ENCODE results near the gene BAG2. TPM values are rescaled to one million over a fixed set of nuclear protein-coding genes. Genes with fewer than 3 reads are reported as not detected.

The BAG2 gene
- total RNA-seq, 1 experiment from 2014 or later = 10.4 TPM

GRCh38 chr6:57141451-57142177, 30.5 kb upstream of the BAG2 start:
- peak; percentile 14 for DNase-seq
- intact Hi-C loops (cut with micrococcal nuclease) = loop anchor here (1.0 kb wide), 1 partner anchor 31 kb away; the partner anchor contains the start of gene BAG2
- no peak for TF ChIP-seq EZH2phosphoT487 (IDR thresholded peaks at IDR 0.05; ENCODE audit: borderline replicate concordance, low read length)
- TF ChIP-seq EZH2 (IDR thresholded peaks at IDR 0.05; ENCODE audit: low read length, unreplicated experiment) = no peak
- TF ChIP-seq CTCF (conservative IDR thresholded peaks at IDR 0.05; ENCODE audit: low read depth, low read length) = no peak
- no peaks in the 10 kb centered on the region for H4K20me1 ChIP-seq (ENCODE audit: low read length)
- ATAC-seq = peak; percentile 67
- ChIA-PET CTCF (interaction anchor here (0.6 kb wide), 1 partner anchor 571 kb away, joined by 3 read pairs; no protein-coding TSS in a partner anchor), POLR2A (ENCODE audit: unreplicated experiment) (no interaction called here)
- H2AFZ ChIP-seq (ENCODE audit: low read length) = no peak overlapping the region
- H3K36me3 ChIP-seq (ENCODE audit: low read depth, low read length) = peaks cover 19% of the 10 kb centered on the region
- 0 out of 2 replicates have a peak overlapping the region, but pooled peaks have one; percentile 8 for H3K27ac ChIP-seq (ENCODE audit: low read length)
- no peak overlapping the region for H3K9ac ChIP-seq (ENCODE audit: low read length)
- H3K27me3 ChIP-seq (ENCODE audit: low read length) = no peaks in the 10 kb centered on the region
- H3K79me2 ChIP-seq (ENCODE audit: low read length) = no peaks in the 10 kb centered on the region
- H3K4me3 ChIP-seq (ENCODE audit: low read length) = no peak overlapping the region
- no peaks in the 10 kb centered on the region for H3K9me2 ChIP-seq (replicated peaks; ENCODE audit: low read length)
- no peaks in the 10 kb centered on the region for H3K9me3 ChIP-seq (ENCODE audit: low read length)
- H3F3A ChIP-seq (ENCODE audit: low read length, unreplicated experiment) = no peaks in the 10 kb centered on the region
- peaks cover 4% of the 10 kb centered on the region; the same call in 1 of the 2 replicates for H3K4me1 ChIP-seq (ENCODE audit: insufficient read depth, low read length)
- H3K4me2 ChIP-seq (ENCODE audit: low read length) = 0 out of 2 replicates have a peak overlapping the region, but pooled peaks have one; percentile 5
- no TSS peak for BruUV-seq (replicated peaks)

GRCh38 chr6:57142178-57142525, 30.0 kb upstream of the BAG2 start:
- POLR2A ChIA-PET (ENCODE audit: unreplicated experiment) = no interaction called here
- DNase-seq (no peak), ATAC-seq (no peak)
- Histone ChIP-seq H3K9ac (ENCODE audit: low read length) (no peak overlapping the region), H3K4me1 (ENCODE audit: insufficient read depth, low read length) (peaks cover 4% of the 10 kb centered on the region; the same call in 1 of the 2 replicates), H4K20me1 (ENCODE audit: low read length) (no peaks in the 10 kb centered on the region), H3K27me3 (ENCODE audit: low read length) (no peaks in the 10 kb centered on the region), H2AFZ (ENCODE audit: low read length) (no peak overlapping the region), H3F3A (ENCODE audit: low read length, unreplicated experiment) (no peaks in the 10 kb centered on the region), H3K9me2 (replicated peaks; ENCODE audit: low read length) (no peaks in the 10 kb centered on the region), H3K27ac (ENCODE audit: low read length) (no peak overlapping the region), H3K79me2 (ENCODE audit: low read length) (no peaks in the 10 kb centered on the region), H3K36me3 (ENCODE audit: low read depth, low read length) (peaks cover 17% of the 10 kb centered on the region), H3K4me3 (ENCODE audit: low read length) (no peak overlapping the region), H3K9me3 (ENCODE audit: low read length) (no peaks in the 10 kb centered on the region), H3K4me2 (ENCODE audit: low read length) (no peak overlapping the region)
- no peak for TF ChIP-seq EZH2phosphoT487 (IDR thresholded peaks at IDR 0.05; ENCODE audit: borderline replicate concordance, low read length)
- no peak for TF ChIP-seq CTCF (conservative IDR thresholded peaks at IDR 0.05; ENCODE audit: low read depth, low read length)
- no peak for TF ChIP-seq EZH2 (IDR thresholded peaks at IDR 0.05; ENCODE audit: low read length, unreplicated experiment)
- no TSS peak for BruUV-seq (replicated peaks)
- CTCF ChIA-PET = interaction anchor here (0.6 kb wide), 1 partner anchor 572 kb away, joined by 3 read pairs; no protein-coding TSS in a partner anchor
- intact Hi-C loops (cut with micrococcal nuclease) = no loop called here

GRCh38 chr6:57143690-57144089, 28.4 kb upstream of the BAG2 start:
- CTCF ChIA-PET = no interaction called here

More at GRCh38 chr6:57143690-57144089, 28.4 kb upstream of the BAG2 start:
- Histone ChIP-seq H3K27ac (ENCODE audit: low read length) (no peak overlapping the region), H3K4me3 (ENCODE audit: low read length) (no peak overlapping the region), H2AFZ (ENCODE audit: low read length) (no peak overlapping the region), H3K9me3 (ENCODE audit: low read length) (no peaks in the 10 kb centered on the region), H3K4me2 (ENCODE audit: low read length) (no peak overlapping the region), H3K27me3 (ENCODE audit: low read length) (no peaks in the 10 kb centered on the region), H3K9ac (ENCODE audit: low read length) (no peak overlapping the region), H3K4me1 (ENCODE audit: insufficient read depth, low read length) (peaks cover 4% of the 10 kb centered on the region; the same call in 1 of the 2 replicates), H3K79me2 (ENCODE audit: low read length) (no peaks in the 10 kb centered on the region), H3K36me3 (ENCODE audit: low read depth, low read length) (peaks cover 27% of the 10 kb centered on the region), H3K9me2 (replicated peaks; ENCODE audit: low read length) (no peaks in the 10 kb centered on the region), H4K20me1 (ENCODE audit: low read length) (no peaks in the 10 kb centered on the region), H3F3A (ENCODE audit: low read length, unreplicated experiment) (no peaks in the 10 kb centered on the region)
- ATAC-seq = no peak
- POLR2A ChIA-PET (ENCODE audit: unreplicated experiment) = no interaction called here
- intact Hi-C loops (cut with micrococcal nuclease) = no loop called here
- BruUV-seq (replicated peaks) = no TSS peak
- DNase-seq = no peak
- TF ChIP-seq EZH2 (IDR thresholded peaks at IDR 0.05; ENCODE audit: low read length, unreplicated experiment) = no peak
- no peak for TF ChIP-seq CTCF (conservative IDR thresholded peaks at IDR 0.05; ENCODE audit: low read depth, low read length)
